H1 (cell line): ENCODE measurements around the gene LRRC32. TPM values are rescaled to one million over a fixed set of nuclear protein-coding genes. Genes with fewer than 3 reads are reported as not detected.

ENCODE experiments used
- ASH2L ChIP-seq: fragments of 200-600, 300-600 bp; sonication (generic); IDR thresholded peaks from one replicate; pipeline ENCODE4 v1.7.1; 2017; ENCODE audit warnings: low read length
- EGR1 ChIP-seq: IDR thresholded peaks from 2 replicates; pipeline ENCODE4 v1.6.1; 2011; ENCODE audit warnings: low read depth, low read length, borderline replicate concordance
- POLR2A ChIP-seq, 2 experiments: IDR thresholded peaks; 1 replicate in 1 of 2; 2 replicates in 1 of 2; pipeline ENCODE4 v1.6.1; 2011; ENCODE audit warnings: low read depth in 2 of 2, low read length in 2 of 2, mild to moderate bottlenecking in 2 of 2; ENCODE audit errors: control extremely low read depth in 1 of 2
- POU5F1 ChIP-seq: IDR thresholded peaks from 2 replicates; pipeline ENCODE4 v1.6.1; 2011; ENCODE audit warnings: low read depth, mild to moderate bottlenecking, low read length, moderate library complexity
- RAD21 ChIP-seq, 2 experiments: IDR thresholded peaks in 1 of 2; conservative IDR thresholded peaks in 1 of 2; 2 replicates each; pipeline ENCODE4 v1.6.1; 2011; ENCODE audit warnings: low read depth in 2 of 2, low read length in 2 of 2, improper control_type of control experiment in 1 of 2, inconsistent platforms in 1 of 2, mild to moderate bottlenecking in 1 of 2, moderate library complexity in 1 of 2
- RNF2 ChIP-seq: fragments of 200-900, 300-1000 bp; sonication (generic); IDR thresholded peaks from 2 replicates; pipeline ENCODE4 v1.7.1; 2016; ENCODE audit warnings: borderline replicate concordance, low read depth, mild to moderate bottlenecking, antibody characterized with exemption, low read length; ENCODE audit not compliant: poor library complexity, severe bottlenecking; ENCODE audit errors: missing control alignments
- RXRA ChIP-seq: IDR thresholded peaks from 2 replicates; pipeline ENCODE4 v1.6.1; 2011; ENCODE audit warnings: low read depth, mild to moderate bottlenecking, low read length, moderate library complexity; ENCODE audit not compliant: insufficient read depth
- TBP ChIP-seq: IDR thresholded peaks from 2 replicates; pipeline ENCODE4 v1.6.1; 2011; ENCODE audit warnings: low read depth, low read length, improper control_type of control experiment
- polyA plus RNA-seq, 7 experiments: library from polyadenylated mRNA; depleted of rRNA in 3 of 7; stranded (reverse) in 5 of 7; unstranded in 2 of 7; fragments of >200 nt in 5 of 7; fragments of 200-250 nt in 2 of 7; gene quantifications; 1 replicate in 5 of 7; 2 replicates in 1 of 7; 4 replicates in 1 of 7; pipeline versions ENCODE4 v1.2.1 to v1.2.3, GENCODE V29; 2011 to 2013; ENCODE audit warnings: missing spikeins in 2 of 7, mixed read lengths in 2 of 7
- total RNA-seq: library from RNA; stranded (reverse); fragmentation: NEBNext Ultra II Directional; extraction: Animal tissue kit (Norgen Biotek cat#: 25700); gene quantifications from 2 replicates; pipeline ENCODE4 v1.2.1, GENCODE V29; 2021

The LRRC32 gene
- total and polyA plus RNA-seq, 2 of the 8 experiments (the other 6 are each of a cell fraction or from before 2014, with no cell fraction given), result 0.99 to 1.9 TPM

DNA sequence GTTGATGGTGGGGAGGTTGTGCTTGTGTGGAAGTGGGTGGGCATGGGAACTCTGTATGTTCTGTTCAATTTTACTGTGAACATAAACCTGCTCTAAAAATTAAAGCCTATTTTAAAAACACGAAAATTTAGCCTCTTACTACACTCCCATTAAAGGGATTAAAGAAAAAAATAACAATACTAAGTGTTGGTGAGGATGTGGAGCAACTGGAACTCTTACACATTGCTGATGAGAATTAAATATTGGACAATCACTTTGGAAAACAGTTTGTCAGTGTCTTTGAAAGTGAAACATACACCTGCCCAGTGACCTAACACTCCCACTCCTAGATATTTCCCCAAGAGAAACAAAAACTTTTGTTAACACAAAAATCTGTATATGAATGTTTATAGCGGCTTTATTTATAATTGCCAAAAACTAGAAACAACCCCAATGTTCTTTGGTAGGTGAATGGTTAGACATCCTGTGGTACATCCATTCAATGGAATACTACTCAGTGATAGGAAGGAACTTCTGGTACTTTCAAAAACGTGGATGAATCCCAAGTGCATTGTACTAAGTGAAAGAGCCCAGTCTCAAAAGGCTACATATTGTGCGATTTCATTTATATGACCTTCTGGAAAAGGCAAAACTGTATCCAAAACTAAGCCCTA lies 23.5 kb downstream of the LRRC32 start (continued):
- TF ChIP-seq RXRA (no peak), RAD21 (IDR thresholded peaks at IDR 0.05 in 1 of 2, conservative IDR thresholded peaks at IDR 0.05 in 1 of 2; ENCODE audit: low read depth in 2 of 2, low read length in 2 of 2) (no peak), POU5F1 (no peak), TBP (no peak), ASH2L (no peak), POLR2A (IDR thresholded peaks at IDR 0.05; ENCODE audit: control extremely low read depth in 1 of 2, low read depth in 2 of 2, low read length in 2 of 2) (no peak), EGR1 (no peak), RNF2 (no peak)
